ENCODE measurements around the gene FLOT1.
"Not testable (repeated sequence)": the region's sequence is repeated elsewhere in the genome, so short reads cannot be mapped to it uniquely, and the experiment has no call there.

The FLOT1 gene

DNA sequence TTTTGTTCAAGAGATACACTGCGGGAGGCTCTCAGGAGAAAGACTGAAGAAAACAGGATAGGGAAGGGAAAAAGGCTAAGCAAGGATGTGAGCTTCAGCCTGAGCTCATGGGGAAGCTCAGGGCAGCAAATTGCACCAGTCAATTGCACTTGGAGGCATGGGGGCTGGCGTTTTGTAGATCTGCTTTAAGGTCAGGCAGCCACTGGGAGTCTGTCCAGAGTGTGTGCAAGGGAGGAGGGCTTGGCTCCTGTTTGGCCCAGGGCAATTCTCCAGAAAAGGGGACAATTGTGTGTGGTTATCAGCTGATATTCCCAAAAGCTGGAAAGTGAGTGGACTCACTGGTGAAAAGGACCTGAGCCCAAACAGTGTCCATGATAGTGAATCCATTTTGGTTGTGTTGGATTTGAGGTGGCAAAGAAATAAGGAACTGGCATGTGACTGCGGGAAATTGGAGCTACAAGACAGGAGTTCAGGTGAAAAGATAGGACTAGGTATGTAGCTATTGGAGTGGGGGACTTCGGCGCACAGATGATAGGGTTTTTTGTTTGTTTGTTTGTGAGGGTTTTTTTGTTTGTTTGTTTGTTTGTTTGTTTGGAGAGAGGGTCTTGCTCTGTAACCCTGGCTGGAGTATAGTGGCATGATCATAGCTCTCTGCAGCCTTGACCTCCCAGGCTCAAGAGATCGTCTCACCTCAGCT is 24.1 kb upstream of the FLOT1 start:
- no peak for DNase-seq

DNA sequence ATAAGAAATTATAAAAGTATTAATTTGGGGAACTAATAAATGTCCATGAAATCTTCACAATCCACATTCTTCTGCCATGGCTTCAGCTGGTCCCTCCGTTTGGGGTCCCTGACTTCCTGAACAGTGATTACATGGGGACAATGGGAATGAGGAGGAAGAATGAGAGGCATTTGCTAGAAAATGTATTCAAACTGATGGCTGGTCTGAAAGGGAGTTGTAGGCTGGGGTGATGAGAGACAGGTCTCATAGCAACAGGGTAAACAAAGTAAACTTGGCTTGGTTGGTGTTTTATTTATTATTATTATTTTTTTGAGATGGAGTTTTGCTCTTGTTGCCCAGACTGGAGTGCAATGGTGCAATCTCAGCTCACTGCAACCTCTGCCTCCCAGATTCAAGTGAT is 23.0 kb upstream of the FLOT1 start:
- not testable (repeated sequence) for DNase-seq

DNA sequence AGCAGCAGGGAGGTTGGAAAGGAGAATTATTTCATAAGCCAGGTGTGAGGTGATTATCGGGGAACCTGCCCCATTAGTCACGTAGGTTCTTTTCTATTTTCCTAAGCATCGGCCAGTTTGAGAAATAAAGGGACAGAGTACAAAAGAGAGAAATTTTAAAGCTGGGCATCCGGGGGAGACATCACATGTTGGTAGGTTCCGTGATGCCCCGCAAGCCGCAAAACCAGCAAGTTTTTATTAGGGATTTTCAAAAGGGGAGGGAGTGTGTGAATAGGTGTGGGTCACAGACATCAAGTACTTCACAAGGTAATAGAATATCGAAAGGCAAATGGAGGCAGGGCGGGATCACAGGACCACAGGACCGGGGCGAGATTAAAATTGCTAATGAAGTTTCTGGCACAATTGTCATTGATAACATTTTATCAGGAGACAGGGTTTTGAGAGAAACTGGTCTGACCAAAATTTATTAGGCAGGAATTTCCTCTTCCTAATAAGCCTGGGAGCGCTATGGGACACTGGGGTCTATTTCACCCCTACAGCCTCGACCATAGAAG is 22.1 kb upstream of the FLOT1 start:
- DNase-seq = not testable (repeated sequence)

DNA sequence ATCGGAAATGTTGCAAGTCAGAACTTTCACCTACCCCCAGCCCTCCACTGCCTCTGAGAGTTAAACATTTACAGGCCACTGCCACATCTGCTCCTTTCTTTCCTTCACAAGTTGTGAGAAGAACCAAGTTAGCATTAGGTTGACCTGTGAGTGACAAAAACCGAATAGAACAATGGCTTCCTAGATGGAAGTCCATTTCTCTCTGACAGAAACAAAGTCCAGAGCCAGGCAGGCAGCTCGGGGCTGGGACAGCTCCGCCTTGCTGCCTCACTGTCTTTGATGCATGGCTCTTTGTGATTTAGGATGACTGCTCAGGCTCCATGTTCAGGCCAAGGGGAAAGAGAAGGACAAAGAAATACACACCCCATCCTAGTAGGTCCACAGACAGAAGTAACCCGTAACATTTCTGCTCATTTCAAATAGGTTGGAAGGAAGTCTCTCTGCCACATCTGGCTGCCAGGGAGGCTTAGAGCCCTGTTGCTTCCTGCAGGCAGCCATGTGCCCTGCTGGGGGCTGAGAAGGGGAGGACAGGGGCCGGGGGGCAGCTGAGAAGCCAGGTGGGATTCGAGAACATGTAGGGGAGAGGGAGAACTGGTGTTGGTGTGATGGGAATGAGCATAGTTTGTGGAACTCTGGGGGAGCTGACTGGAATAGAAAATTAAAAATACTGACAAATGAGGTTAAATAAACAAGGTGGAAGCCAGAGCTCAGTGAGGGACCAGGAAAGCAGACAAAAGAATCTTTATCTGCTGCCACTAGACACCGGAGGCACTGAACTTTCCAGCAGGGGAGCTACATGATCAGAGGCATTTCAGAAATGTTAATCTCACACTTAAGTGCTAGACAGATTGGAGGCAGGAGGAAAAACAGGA is 21.4 kb upstream of the FLOT1 start:
- DNase-seq = no peak

DNA sequence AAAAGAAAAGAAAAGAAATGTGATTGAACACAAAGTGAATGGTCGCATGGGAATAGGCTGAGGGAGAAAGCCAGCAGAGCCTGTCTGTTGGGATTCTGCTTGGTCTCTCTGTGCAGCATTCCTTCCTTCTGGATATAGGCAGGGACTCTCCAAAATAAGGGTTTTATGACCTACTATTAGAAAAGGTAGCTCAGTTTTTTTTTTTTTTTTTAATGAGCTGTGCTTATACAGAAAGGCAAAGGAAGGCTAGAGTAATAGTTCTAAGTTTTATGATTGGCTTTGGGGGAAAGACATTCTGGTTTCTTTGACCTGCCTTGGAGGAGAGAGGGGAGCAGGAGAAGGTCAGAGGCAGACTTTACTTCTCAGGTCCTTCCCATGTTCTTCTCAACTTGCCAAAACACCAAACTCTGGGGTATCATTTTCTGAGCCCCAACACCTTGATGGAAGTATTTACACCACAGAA is 20.7 kb upstream of the FLOT1 start:
- DNase-seq = no peak

DNA sequence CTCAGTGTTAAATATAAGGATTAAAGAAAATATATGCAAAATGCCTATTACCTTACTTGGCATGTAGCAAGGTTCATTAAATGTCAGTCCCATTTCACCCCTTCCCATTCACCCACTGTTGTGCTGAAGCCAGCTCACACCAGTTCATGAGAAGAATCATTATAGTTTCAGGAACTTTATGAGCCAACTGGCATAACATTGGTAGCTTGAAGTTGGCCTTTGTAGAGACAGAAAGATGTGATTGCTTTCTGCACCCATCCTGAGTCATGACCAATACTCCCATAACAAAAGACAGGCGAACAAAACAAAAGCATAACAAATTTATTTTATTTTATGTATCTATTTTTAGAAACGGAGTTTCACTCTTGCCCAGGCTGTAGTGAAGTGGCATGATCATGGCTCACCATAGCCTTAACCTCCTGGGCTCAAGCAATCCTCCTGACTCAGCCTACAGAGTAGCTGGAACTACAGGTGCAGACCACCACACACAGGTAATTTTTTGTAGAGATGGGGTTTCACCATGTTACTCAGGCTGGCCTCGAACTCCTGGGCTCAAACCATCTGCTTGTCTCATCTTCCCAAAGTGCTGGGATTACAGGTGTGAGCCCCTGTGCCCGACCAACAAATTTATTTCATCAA is 19.4 kb upstream of the FLOT1 start:
- DNase-seq = no peak

DNA sequence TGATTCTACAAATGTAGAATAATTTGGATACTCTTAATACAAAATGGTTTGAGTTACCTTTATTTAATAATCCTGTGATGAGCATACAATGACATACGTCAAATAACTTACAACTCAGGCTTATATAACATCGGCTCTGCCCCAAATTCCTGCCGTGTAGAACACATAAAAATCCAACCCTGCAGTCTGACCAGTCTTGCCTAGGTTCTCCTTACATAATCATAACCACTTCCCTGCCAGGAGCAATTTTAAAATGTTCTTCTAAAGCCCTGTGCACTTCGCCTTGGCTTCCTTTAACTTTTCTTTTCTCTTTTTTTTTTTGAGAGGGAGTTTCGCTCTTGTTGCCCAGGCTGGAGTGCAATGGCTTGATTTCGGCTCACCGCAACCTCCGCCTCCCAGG is 18.1 kb upstream of the FLOT1 start:
- DNase-seq = no peak

DNA sequence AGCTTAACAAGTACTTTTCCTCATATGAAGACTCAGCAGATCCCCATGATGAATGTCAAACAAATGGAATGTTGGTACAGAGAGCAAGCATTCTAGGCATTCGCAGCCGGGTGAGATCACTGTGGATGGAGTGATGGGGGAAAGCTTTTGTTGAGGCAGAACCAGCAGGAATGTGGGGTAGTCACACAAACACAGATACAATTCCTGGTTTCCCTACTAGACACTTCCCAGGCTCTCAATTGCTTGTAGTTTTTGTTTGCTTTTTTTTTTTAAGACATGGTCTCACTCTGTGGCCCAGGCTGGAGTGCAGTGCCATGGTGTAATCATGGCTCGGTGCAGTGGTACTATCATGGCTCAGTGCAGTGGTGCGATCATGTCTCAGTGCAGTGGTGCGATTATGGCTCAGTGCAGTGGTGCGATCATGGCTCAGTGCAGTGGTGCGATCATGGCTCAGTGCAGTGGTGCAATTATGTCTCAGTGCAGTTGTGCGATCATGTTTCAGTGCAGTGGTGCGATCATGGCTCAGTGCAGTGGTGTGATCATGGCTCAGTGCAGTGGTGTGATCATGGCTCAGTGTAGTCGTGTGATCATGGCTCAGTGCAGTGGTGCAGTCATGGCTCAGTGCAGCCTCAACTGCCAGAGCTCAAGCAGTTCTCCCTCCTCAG is 17.2 kb upstream of the FLOT1 start:
- DNase-seq = no peak

DNA sequence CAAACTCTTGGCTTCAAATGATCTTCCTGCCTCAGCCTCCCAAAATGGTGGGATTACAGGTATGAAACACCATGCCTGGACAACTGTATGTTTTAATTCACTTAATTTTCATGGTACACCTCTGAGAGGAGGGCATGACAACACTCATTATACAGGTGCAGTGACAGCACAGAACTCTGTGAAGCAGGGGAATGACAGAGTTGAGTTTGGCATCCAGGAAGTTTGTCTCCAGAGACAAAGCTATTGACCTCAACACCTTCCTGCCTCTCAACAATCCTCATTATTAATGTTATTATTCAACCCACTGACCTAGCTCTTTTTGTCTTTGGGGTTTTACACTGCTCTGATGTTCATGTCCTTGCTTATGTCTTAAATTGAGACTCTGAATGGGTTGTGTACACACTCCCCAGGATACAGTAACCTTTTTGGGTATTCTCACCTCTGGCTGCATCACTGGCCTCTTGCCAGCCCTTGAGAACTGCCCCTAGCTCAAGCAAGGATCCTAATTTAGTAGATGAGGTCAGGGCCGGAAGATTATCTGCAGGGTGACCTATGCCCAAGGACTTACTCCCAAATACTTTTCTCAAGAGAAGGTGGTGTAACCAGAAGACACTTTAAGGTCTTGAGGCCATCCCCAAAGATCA is 14.9 kb upstream of the FLOT1 start:
- no peak for DNase-seq

DNA sequence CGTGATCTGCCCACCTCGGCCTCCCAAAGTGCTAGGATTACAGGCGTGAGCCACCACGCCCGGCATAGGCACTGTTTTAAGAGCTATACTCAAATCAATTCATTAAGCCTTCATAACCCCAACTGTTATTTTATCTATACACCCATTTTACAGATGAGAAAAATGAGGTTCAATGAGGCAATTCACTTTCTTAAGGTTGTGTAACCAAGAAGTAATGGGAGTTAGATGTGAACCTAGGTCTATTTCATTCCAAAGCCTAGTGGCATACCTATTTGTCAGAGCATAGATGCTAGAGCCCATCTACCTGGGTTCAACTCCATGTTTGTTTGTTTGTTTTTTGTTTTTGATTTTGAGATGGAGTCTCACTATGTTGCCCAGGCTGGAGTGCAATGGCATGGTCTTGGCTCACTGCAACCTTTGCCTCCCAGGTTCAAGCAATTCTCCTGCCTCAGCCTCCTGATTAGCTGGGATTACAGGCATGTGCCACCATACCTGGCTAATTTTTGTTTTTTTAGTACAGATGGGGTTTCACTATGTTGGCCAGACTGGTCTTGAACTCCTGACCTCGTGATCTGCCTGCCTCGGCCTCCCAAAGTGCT is 14.0 kb upstream of the FLOT1 start:
- not testable (repeated sequence) for DNase-seq

DNA sequence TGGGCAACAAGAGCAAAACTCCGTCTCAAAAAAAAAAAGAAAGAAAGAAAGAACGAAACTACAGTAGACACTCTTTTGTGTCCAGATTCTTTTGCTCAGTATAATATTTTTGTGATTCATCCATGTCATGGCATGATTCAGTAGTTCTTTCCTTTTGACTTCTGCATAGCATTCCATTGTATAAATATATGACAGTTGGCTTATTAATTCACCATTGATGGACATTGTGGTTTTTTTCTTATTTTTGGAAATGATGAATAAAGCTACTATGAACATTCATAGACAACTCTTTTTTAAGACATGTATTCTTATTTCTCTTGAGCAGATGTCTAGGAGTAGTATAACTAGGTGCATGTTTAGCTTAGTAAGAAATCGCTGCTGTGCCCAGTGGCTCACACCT is 12.1 kb upstream of the FLOT1 start:
- DNase-seq = no peak

DNA sequence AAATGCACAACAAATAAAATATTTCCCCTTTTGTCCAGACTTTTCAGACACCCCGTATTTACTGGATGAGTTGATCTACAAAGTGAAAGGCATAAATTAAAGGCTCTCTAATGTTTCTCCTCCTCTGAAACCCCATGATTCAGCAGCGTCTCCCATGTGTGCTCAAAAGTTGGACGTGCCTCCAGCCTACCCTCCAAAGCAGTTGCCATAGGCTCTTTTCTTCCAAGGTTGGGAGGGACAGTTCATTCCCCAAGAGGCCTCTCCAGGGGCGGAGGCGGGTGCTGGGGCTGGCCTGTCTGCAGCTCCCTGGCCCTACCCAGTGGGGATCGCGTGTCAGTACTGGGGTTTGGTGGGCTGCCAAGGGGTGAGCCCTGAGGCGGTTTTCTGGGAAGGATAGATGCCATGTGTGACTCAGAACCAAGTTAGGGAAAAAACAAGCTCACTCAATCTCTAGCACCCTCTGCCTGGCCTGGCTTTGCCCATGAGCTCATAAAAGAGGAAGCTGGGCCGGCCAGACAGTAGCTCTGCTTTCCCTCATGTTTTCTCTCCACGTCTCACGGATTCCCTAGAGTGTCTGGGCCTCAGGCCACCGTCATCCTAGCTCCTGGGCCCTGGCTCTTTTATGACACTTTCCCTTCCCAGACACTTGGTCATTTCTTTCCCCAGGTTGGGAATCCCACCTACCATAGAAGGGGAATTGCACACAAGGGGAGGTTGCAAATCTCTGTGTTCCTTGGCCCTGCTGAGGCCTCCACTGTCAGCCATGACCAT is 9.9 kb upstream of the FLOT1 start:
- no peak for DNase-seq

DNA sequence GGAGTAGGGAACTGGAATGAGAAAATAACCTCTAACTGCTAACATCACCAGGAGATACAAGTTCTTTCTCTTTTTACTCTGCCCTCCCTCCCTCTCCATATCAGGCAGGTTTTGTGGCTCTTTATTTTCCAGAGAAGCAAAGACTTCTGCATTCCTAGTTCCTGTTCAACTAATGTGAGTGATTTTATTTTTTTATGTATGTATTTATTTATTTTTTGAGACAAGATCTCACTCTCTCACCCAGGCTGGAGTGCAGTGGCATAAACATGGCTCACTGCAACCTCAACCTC is 7.8 kb upstream of the FLOT1 start:
- DNase-seq = no peak

DNA sequence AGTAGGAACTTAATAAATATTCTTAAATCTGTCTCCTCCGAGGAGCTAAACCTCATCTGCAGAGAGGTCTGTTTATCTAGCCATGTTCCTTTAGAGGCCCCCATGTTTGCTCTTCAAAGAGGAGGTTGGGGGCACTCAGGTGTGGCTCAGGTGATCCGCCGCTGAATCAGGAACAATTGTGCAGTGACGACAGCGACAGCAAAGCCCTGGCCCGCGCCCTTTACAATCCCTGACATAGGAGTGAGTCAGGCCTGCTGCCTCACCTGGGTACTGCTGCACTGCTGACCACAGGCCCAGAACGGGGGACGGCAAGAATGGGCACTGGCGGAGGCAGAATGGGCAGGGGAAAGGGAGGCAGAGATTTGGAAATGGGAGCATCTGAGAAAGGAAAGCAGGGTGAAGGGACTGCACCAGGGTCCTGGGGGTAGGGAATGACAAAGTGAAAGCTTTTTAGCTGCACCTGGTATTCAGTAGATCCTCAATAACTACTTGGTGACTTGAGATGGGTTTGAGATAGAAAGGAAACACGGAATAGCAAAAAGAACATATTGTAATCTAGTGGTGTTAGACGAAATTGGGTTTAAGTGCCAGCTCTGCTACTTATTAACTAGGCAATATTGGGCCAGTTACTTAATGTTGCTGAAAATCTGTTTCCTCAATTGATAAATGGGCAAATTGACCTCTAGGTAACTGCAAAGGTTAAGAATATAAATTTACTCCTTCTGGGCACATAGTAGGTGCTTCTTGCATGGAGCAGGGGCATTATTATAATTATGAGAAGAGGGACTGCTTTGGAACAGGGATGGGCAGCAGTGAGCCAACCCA is 7.3 kb upstream of the FLOT1 start:
- no peak for DNase-seq

DNA sequence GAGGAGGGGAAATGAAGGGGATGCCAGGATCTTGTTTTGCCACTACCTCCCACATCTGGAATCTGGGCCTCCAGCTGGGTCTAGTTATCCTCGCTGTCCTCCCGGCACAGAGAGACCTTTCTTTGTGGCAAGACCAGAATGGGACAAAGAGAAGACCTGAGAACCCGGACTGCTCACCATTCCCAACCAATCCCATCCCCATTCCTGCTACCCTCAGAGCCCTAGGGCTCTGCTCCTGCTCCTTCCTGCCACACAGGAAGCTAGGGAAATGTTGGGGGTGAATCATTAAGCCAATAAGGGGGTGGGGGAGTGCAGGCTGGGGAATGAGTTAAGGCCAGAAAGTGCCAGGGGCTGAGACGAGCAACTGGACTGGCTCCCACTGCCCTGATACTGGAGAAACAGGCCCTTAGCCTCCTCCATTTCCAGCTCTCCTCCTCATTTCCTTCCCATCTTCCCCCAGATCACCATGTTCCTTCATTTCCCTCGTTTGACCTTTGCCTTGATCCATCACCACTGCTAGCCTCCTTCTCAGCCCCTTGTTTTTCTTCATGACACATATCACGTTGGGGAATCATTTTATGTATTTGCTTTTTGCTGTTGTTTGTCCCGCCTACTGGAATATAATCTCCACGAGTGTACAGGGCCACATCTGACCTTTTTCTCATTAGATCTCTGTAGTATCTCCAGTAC is 6.5 kb upstream of the FLOT1 start:
- DNase-seq = no peak

DNA sequence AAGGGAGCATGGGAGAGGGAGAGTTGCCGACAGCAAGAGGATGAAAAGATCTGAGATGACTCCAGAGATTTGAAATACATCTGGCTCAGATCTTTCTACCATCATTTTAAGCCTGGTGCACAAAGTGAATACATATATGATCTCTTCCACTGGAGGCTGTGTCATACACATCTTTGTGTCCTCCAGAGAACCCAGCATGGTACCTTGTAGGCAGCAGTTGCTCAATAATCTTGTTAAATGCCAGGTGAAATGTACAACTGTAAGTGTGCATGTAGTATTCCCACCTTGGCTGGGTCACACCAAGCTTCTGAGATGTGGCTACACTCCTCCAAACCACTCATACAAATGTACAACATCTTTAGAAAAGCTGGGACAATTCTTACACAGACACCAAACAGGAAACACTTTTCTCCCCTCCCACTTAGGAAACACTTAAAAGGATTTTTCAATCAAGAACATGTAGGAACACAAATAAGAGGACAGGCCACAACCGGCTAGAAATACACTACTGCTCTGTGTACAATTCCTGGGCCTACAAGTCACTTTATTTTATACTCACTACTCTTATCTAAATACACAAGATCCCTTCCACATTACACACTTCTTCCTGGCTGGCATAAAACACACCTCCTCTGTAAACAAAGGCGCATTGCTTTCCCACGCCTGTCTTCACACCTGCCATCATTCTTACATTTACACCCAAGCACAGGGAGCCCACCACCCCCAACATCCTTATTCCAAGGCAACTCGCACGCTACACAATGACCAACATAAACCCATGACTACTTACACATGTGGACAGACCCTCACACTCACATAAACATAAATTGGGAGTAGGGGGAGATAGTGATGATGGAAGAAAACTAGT is 5.6 kb upstream of the FLOT1 start:
- no peak for DNase-seq

DNA sequence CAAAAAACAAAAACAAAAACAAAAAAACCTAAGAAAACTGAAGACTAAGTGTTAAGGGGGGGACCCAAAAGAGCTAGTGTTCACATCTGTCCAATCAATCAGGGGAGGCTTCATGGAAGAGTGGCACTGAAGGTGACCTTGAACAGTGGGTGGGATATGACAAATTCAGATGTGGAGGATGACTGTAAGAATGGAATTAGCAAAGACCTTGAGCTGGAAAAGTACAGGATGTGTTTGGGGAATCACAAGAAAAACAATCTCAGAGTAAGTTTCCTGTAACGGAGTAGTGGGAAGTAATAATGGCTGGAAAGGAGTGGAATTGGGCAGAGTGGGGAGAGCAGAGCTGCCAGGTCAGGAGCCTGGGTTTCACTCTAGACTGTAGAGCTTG is 4.8 kb upstream of the FLOT1 start:
- DNase-seq = no peak

DNA sequence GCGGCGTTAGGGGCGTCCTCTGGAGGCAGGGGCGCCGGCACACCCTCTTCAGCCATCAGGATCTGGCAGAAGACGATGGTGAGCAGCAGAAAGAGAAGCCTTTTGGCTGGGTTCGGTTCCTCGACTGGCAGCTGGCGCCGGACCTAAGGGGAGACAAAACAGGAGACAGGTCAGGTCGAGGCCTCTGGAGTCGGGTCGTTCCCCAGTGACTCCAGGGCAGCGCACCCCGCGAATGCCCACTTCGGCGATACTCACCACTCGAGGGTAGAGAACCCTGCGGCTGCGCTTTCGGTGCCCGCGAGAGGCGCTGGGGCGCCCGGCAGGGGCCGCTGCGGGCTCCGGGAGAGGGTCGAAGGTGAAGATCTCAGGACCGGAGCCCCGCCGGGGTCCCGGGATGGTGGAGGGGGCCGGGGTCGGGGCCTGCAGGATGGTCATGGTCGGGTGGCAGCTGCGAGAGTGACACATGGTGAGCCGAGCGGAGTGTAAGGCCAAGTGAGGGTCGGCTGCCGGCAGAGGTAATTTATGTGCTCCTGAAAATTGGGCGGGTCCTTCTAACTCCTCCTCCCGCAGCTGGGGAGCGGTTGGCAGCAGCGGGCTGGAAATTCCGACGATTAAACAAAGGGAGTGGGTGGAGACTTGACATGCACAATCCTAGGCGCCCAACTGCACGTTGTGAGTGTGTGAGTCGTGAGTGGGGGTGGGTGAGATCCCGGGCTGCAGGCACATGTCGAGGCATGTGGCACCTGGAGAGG is 1.7 kb upstream of the FLOT1 start, which contains the start of gene IER3:
IER3 (minus strand) TSS at position 494 of the 752 bp plus-strand sequence; CDS start at position 465, 29 bp downstream.
- DNase-seq = peak; percentile 82

Data from SHP77 treated with DMSO at 0.1 percent for 48 hours (cell line).